GM19324 (cell line): ENCODE data around the gene PNPLA1.

Experiments used
- ATAC-seq: cut with Tn5 transposase; IDR thresholded peaks from one replicate; pipeline ENCODE4 v1.9.1; 2021; ENCODE audit warnings: mild to moderate bottlenecking, moderate library complexity; ENCODE audit not compliant: unreplicated experiment, low FRiP score

Gene PNPLA1

GRCh38 chr6:36283608-36284007, 13.7 kb downstream of the PNPLA1 start:
- ATAC-seq, result no peak

- ATAC-seq, result no peak
These were observed 14.5 kb downstream of the PNPLA1 start for GRCh38 chr6:36284359-36284758.

DNA sequence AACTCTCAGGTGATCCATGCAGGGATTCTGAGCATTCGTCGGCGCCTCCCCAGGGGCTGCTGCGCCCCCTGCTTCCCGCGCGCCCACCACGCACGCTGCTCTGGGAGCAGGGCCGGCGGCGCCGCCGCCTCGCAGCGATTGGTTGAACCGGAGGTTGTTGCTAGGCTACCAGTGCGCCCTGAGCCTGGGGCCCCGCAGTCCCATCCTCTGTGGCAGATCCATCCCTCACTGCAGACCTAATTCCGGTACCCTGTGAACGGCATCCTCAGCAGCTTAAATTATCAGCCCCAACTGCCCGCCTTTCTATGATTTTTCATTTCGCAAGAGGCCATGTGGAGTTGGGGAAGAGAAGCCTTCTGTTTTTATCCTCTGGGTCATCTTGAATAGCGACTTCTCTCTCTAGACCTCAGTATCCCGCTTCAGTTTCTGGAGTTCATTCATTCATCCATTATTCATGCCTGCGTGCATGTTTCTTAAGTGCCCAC, 15.4 kb downstream of the PNPLA1 start:
- no peak for ATAC-seq

GRCh38 chr6:36285797-36286196, 15.9 kb downstream of the PNPLA1 start:
- no peak for ATAC-seq

GRCh38 chr6:36286858-36287257, 17.0 kb downstream of the PNPLA1 start:
- ATAC-seq, result no peak

- no peak for ATAC-seq
These were observed 19.5 kb downstream of the PNPLA1 start for GRCh38 chr6:36289281-36289878.

GRCh38 chr6:36290668-36291620, 21.1 kb downstream of the PNPLA1 start:
- ATAC-seq, result no peak

DNA sequence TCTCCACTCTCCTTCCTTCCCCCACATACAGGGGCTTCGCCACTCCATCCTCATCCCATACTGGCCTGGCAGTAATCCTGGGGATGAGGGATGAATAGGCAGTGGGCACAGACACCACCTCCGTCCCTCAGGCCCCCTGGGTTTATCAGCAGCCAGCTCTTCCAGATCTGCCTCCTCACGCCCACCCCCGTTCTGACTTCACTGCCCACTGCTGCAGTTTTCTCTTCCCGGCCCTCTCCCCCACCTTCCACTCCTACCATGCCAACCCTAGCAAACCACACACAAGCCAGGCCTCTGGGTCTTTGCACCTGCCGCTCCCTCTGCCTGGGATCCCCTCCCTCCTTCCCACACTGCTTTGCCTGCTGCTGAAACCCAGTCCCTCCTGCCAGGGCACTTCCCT, 22.3 kb downstream of the PNPLA1 start:
- no peak for ATAC-seq

GRCh38 chr6:36296240-36296639, 26.4 kb downstream of the PNPLA1 start:
- no peak for ATAC-seq

- no peak for ATAC-seq
These were observed 27.2 kb downstream of the PNPLA1 start for GRCh38 chr6:36297051-36297450.

DNA sequence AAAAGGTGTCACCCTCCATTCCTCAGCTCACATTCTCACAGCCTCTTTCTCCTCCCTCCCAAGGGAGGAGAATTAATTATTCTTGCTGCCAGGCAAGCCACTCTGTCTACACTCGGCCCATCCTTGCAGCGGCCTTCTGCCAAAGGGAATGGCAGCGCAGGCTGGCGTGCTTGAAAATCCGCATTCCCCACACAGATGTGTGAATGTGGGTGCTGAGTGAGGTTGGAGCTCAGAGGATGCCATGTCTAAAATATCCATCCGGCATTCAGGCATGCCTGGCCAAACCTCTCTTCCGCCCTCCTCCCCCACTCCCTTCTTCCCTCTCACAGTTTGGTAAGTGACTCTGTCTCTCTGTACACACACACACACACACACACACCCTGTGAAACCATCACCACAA, 27.7 kb downstream of the PNPLA1 start:
- no peak for ATAC-seq

GRCh38 chr6:36298027-36298426, 28.2 kb downstream of the PNPLA1 start:
- no peak for ATAC-seq

- ATAC-seq, result no peak
These were observed 31.3 kb downstream of the PNPLA1 start for GRCh38 chr6:36301085-36301658.

DNA sequence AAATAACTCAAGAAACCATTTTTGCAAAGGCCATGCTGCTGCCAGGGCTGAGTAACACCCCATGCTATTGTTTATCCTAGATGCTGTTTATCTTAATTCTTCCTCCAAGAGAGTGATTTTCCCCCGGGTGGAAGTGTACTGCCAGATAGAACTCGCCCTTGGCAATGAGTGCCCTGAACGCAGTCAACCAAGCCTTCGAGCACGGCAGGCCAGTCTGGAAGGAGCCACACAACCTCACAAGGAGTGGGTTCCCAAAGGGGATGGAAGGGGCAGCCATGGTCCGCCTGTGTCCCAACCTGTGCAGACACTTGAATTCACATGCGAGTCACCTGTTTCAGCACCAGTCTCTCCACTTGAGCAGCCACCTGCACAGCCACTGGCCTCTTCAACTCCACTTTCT, 31.9 kb downstream of the PNPLA1 start:
- ATAC-seq, result no peak

- peak; percentile 88 for ATAC-seq
These were observed 32.5 kb downstream of the PNPLA1 start for GRCh38 chr6:36302227-36302976.

- no peak for ATAC-seq
These were observed 36.0 kb downstream of the PNPLA1 start for GRCh38 chr6:36305885-36306284.

GRCh38 chr6:36306375-36306774, 36.5 kb downstream of the PNPLA1 start:
- ATAC-seq, result no peak

- ATAC-seq, result no peak
These were observed 38.7 kb downstream of the PNPLA1 start for GRCh38 chr6:36308514-36308913.

DNA sequence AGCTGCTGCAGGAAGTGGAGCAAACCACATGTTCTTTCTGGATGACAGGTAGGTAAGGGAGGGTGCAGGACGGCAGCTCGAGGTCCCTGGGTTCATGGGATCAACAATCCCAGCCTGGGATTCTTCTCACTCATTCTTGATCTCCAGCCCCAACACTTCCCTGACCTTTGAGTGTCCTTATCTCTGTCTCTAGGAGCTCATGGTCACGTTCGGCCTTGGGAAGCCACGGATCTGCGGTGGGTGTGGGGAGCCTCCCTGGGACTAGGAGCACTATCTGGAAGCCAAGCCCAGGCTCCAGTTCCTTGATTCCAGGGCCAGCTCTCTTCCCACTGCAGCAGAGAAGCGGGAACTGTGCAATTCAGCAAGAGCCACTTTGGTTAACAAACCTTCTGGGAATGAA, 39.3 kb downstream of the PNPLA1 start:
- ATAC-seq, result no peak

- no peak for ATAC-seq
These were observed 40.0 kb downstream of the PNPLA1 start for GRCh38 chr6:36309900-36310299.
